Ascending aorta (tissue), 2 donors: ENCODE results near the gene SFPQ. TPM values are rescaled to one million over a fixed set of nuclear protein-coding genes. Genes with fewer than 3 reads are reported as not detected.
"Not testable (repeated sequence)": the region's sequence is repeated elsewhere in the genome, so short reads cannot be mapped to it uniquely, and the experiment has no call there.

Experiments used
- DNase-seq, 2 donors: peaks; one replicate each; pipeline ENCODE4 v3.0.0-alpha.2; 2019; ENCODE audit warnings: low spot score in 2 of 2
- H3K27ac ChIP-seq, 2 donors: fragments of 200-600 bp; sonication (generic); one replicate each; pipeline ENCODE4 v1.5.1; 2016 to 2017; ENCODE audit warnings: mild to moderate bottlenecking in 1 of 2
- H3K27me3 ChIP-seq: fragments of 200-600 bp; sonication (generic); one replicate; pipeline ENCODE4 v1.5.1; 2017
- H3K36me3 ChIP-seq, 2 donors: fragments of 200-600 bp; sonication (generic); one replicate each; pipeline ENCODE4 v1.5.1; 2016
- H3K4me1 ChIP-seq, 2 donors: fragments of 200-600 bp; sonication (generic); one replicate each; pipeline ENCODE4 v1.5.1; 2016 to 2017; ENCODE audit warnings: mild to moderate bottlenecking in 1 of 2
- H3K4me3 ChIP-seq, 2 donors: fragments of 200-600 bp; sonication (generic); one replicate each; pipeline ENCODE4 v1.5.1; 2016 to 2017; ENCODE audit warnings: mild to moderate bottlenecking in 1 of 2
- H3K9me3 ChIP-seq, 2 donors: fragments of 200-600 bp; sonication (generic); one replicate each; pipeline ENCODE4 v1.5.1; 2016
- intact Hi-C: fragments of 100-400 bp; cut with DNase I; formaldehyde crosslinking; loops from one replicate; pipeline ENCODE4 v1.15.1; 2023
- total RNA-seq: library from RNA; depleted of rRNA; stranded (reverse); fragments of >200 nt; gene quantifications from one replicate; pipeline ENCODE4 v1.1.0, GENCODE V29; 2016
- TF ChIP-seq, protein P1 (sequence below), 3 experiments: fragments of 200-600 bp in 2 of 3; fragments of 450-650 bp in 1 of 3; sonication (generic) in 2 of 3; IDR thresholded peaks; one replicate each; pipeline ENCODE4 v1.5.1; 2016 to 2019; ENCODE audit warnings: antibody characterized with exemption in 3 of 3, mild to moderate bottlenecking in 1 of 3, moderate library complexity in 1 of 3

Gene SFPQ
- total RNA-seq, result 231 TPM

DNA sequence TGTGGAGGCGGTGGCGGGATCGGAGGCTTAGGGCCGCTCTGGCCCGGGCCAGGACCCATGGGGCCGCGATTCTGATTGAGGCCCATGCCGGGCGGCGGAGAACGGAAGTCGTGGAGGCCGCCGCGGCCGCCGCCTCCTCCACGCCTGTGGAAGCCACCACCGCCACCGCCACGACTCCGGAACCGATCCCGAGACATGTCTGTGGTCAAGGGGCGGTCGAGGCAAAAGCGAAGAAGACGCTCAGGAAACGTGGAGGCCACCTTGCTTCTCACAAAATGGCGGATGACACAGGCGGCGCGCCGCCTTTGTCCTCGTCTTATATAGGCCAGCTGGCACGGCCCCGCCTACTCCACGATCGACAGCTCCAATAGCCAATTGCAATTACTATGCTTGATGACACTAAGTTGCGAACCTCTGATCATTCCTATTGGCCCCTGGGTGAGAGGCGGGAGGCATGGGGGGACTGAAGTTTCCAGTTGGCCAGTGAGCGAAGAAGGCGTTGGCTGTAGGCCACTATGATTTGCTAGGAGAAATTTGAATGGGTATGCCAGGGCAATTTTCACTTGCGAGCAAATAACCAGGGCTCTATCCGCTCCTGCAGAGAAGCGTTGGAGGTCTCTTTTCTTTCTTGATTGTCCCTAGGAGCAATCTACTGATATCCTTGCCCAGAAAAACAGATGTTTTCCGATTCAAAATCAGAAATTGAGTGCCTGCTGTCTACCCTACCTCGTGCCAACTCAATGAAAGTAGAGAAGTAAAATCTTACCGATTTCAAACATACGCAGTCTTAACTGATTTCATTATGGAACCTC lies at the start of gene SFPQ:
SFPQ (minus strand) TSS at position 293 of the 812 bp plus-strand sequence; CDS start at position 197, 96 bp downstream.
- H3K36me3 ChIP-seq, result peaks cover 22 to 36% of the 10 kb centered on the region in 2 donors
- DNase-seq, result peak; percentile 94 to 99
- H3K27ac ChIP-seq, result peak within 1 kb of the TSS; percentile 99
- no peaks in the 10 kb centered on the region for H3K27me3 ChIP-seq
- intact Hi-C loops, result loop anchor here (1.0 to 10.0 kb wide), 5 partner anchors 75 to 582 kb away; partner anchors contain the start of genes KIAA0319L, NCDN, PSMB2 and ZMYM4
- peak within 1 kb of the TSS; percentile 72 to 100 for H3K4me3 ChIP-seq
- peaks cover 5 to 22% of the 10 kb centered on the region in 2 donors for H3K4me1 ChIP-seq
- no peaks in the 10 kb centered on the region for H3K9me3 ChIP-seq
- TF ChIP-seq, protein P1, sequence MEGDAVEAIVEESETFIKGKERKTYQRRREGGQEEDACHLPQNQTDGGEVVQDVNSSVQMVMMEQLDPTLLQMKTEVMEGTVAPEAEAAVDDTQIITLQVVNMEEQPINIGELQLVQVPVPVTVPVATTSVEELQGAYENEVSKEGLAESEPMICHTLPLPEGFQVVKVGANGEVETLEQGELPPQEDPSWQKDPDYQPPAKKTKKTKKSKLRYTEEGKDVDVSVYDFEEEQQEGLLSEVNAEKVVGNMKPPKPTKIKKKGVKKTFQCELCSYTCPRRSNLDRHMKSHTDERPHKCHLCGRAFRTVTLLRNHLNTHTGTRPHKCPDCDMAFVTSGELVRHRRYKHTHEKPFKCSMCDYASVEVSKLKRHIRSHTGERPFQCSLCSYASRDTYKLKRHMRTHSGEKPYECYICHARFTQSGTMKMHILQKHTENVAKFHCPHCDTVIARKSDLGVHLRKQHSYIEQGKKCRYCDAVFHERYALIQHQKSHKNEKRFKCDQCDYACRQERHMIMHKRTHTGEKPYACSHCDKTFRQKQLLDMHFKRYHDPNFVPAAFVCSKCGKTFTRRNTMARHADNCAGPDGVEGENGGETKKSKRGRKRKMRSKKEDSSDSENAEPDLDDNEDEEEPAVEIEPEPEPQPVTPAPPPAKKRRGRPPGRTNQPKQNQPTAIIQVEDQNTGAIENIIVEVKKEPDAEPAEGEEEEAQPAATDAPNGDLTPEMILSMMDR (IDR thresholded peaks at IDR 0.05), result no peak

- H3K27me3 ChIP-seq, H3K4me3 ChIP-seq, H3K36me3 ChIP-seq, H3K27ac ChIP-seq, H3K4me1 ChIP-seq, H3K9me3 ChIP-seq, intact Hi-C loops, DNase-seq: not testable (repeated sequence)
Measured at GRCh38 chr1:35236772-35237171, 43.8 kb upstream of the SFPQ start.

GRCh38 chr1:35231287-35231686 lies 38.3 kb upstream of the SFPQ start:
- intact Hi-C loops, result no loop called here
- TF ChIP-seq, protein P1 (IDR thresholded peaks at IDR 0.05), result no peak
- no peak overlapping the region for H3K27ac ChIP-seq

GRCh38 chr1:35229587-35230360 lies 36.8 kb upstream of the SFPQ start:
- Histone ChIP-seq H3K27ac (no peak overlapping the region), H3K9me3 (no peaks in the 10 kb centered on the region), H3K4me3 (no peak overlapping the region), H3K4me1 (no peaks in the 10 kb centered on the region), H3K36me3 (no peaks in the 10 kb centered on the region), H3K27me3 (no peaks in the 10 kb centered on the region)
- TF ChIP-seq, protein P1 (IDR thresholded peaks at IDR 0.05), result no peak
- intact Hi-C loops, result no loop called here
- DNase-seq, result no peak

More at GRCh38 chr1:35231287-35231686, 38.3 kb upstream of the SFPQ start:
- H3K27me3 ChIP-seq, result no peaks in the 10 kb centered on the region
- no peaks in the 10 kb centered on the region for H3K36me3 ChIP-seq
- no peak overlapping the region for H3K4me3 ChIP-seq
- no peaks in the 10 kb centered on the region for H3K4me1 ChIP-seq
- DNase-seq, result no peak
- H3K9me3 ChIP-seq, result no peaks in the 10 kb centered on the region

DNA sequence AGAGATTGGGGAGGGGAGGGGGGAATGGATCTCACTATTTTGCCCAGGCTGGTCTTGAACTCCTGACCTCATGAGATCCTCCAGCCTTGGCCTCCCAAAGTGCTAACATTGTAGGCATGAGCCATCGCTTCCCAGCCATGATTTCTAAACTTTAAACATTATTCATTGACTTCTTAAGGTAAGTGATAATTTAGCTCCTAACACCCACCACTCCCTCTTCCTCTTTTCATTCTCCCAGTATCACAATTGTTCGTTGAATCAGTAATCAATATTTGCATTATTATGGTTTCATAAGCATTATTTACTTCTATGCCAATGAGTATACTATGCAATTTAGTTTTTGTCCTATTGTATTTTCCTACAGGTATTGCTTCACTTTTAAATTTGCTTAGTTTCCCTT lies 33.6 kb upstream of the SFPQ start:
- TF ChIP-seq, protein P1 (IDR thresholded peaks at IDR 0.05), result no peak
- intact Hi-C loops, result no loop called here
- Histone ChIP-seq H3K9me3 (no peaks in the 10 kb centered on the region), H3K27ac (no peak overlapping the region), H3K4me3 (no peak overlapping the region), H3K4me1 (no peaks in the 10 kb centered on the region), H3K36me3 (no peaks in the 10 kb centered on the region), H3K27me3 (no peaks in the 10 kb centered on the region)
- no peak for DNase-seq
